Transverse colon (tissue), 4 donors: ENCODE results near the gene CTAGE1. TPM values are rescaled to one million over a fixed set of nuclear protein-coding genes. Genes with fewer than 3 reads are reported as not detected.
"Not testable (repeated sequence)": the region's sequence is repeated elsewhere in the genome, so short reads cannot be mapped to it uniquely, and the experiment has no call there.

Experiments used
- DNase-seq: peaks from one replicate; pipeline ENCODE4 v3.0.0-alpha.2; 2019
- H3K27ac ChIP-seq, 4 donors: fragments of 200-600 bp; sonication (generic); 2 replicates each; pipeline ENCODE4 v1.5.1; 2016 to 2018; ENCODE audit warnings: inconsistent platforms in 4 of 4
- H3K27me3 ChIP-seq: fragments of 200-600 bp; sonication (generic); 2 replicates; pipeline ENCODE4 v1.5.1; 2017; ENCODE audit warnings: inconsistent platforms
- H3K36me3 ChIP-seq, 4 donors: fragments of 200-600 bp; sonication (generic); 2 replicates each; pipeline ENCODE4 v1.5.1; 2017 to 2019; ENCODE audit warnings: inconsistent platforms in 4 of 4
- H3K4me1 ChIP-seq, 4 donors: fragments of 200-600 bp; sonication (generic); 2 replicates each; pipeline ENCODE4 v1.5.1; 2017 to 2020; ENCODE audit warnings: inconsistent platforms in 4 of 4
- H3K4me3 ChIP-seq, 4 donors: fragments of 200-600 bp; sonication (generic); 1 replicate in 1 of 4; 2 replicates in 3 of 4; pipeline versions ENCODE4 v1.5.1 to v1.6.1; 2017 to 2019; ENCODE audit warnings: inconsistent platforms in 4 of 4
- H3K9me3 ChIP-seq, 2 donors: fragments of 200-600 bp; sonication (generic); 2 replicates each; pipeline ENCODE4 v1.5.1; 2017 to 2019; ENCODE audit warnings: inconsistent platforms in 2 of 2
- CTCF ChIP-seq, 5 experiments: fragments of 200-600 bp in 3 of 5; fragments of 450-650 bp in 2 of 5; sonication (generic) in 3 of 5; IDR thresholded peaks; 1 replicate in 2 of 5; 2 replicates in 3 of 5; pipeline ENCODE4 v1.5.1; 2016 to 2017; ENCODE audit warnings: antibody characterized with exemption in 5 of 5, inconsistent platforms in 3 of 5, mild to moderate bottlenecking in 2 of 5, moderate library complexity in 1 of 5
- EP300 ChIP-seq: sonication (generic); formaldehyde crosslinking; IDR thresholded peaks from one replicate; pipeline ENCODE4 v1.6.1; 2017; ENCODE audit warnings: antibody characterized with exemption, low read depth
- POLR2A ChIP-seq: fragments of 450-650 bp; IDR thresholded peaks from one replicate; pipeline ENCODE4 v1.6.1; 2016; ENCODE audit warnings: antibody characterized with exemption, mild to moderate bottlenecking, moderate library complexity
- POLR2AphosphoS5 ChIP-seq, 3 donors: sonication (generic); formaldehyde crosslinking; IDR thresholded peaks; one replicate each; pipeline ENCODE4 v1.6.1; 2016; ENCODE audit warnings: antibody characterized with exemption in 3 of 3
- WGBS, 2 donors: methylation state at CpG; one replicate each; pipeline ENCODE4 v1.1.5; 2018; ENCODE audit warnings: low coverage in 1 of 2; 5-methylcytosine and 5-hydroxymethylcytosine counted together
- in situ Hi-C, 4 donors: fragments of 200-750 bp; cut with MboI; loops; one replicate each; pipeline versions ENCODE4 v1.15.0 to v1.15.1; 2017; ENCODE audit warnings: low sequenced_read_pairs in 3 of 4, low pct_ligation_motif_present in 1 of 4, low pct_unique_long_range_greater_than_20kb in 1 of 4
- intact Hi-C: fragments of 100-400 bp; cut with DNase I; formaldehyde crosslinking; loops from one replicate; pipeline ENCODE4 v1.15.1; 2023; ENCODE audit warnings: low total_unique reads
- total RNA-seq, 4 donors: library from RNA; depleted of rRNA; stranded (reverse); fragments of >200 nt; gene quantifications; one replicate each; pipeline ENCODE4 v1.1.0, GENCODE V29; 2016

The CTAGE1 gene
- total RNA-seq, 4 donors from 2014 or later: not detected

- H3K4me1 ChIP-seq, H3K4me3 ChIP-seq, H3K27me3 ChIP-seq, DNase-seq, H3K36me3 ChIP-seq, intact Hi-C loops, H3K27ac ChIP-seq: not testable (repeated sequence)
- H3K9me3 ChIP-seq: peaks cover 8 to 11% of the 10 kb centered on the region in 2 donors
- in situ Hi-C loops: loop anchor here in 1 of 4 donors (25.0 kb wide), 1 partner anchor 113 kb away; no protein-coding TSS in a partner anchor
These were observed 32.0 kb upstream of the CTAGE1 start for GRCh38 chr18:22449753-22450152.

GRCh38 chr18:22448238-22448637 is 30.5 kb upstream of the CTAGE1 start:
- in situ Hi-C loops (no loop called here), intact Hi-C loops (no loop called here)

GRCh38 chr18:22447792-22448191 is 30.1 kb upstream of the CTAGE1 start:
- Histone ChIP-seq H3K27ac (no peak overlapping the region), H3K4me1 (peaks cover 0 to 10% (median 3%) of the 10 kb centered on the region in 4 donors), H3K36me3 (no peaks in the 10 kb centered on the region), H3K27me3 (no peaks in the 10 kb centered on the region), H3K4me3 (no peak overlapping the region), H3K9me3 (peaks cover 8 to 11% of the 10 kb centered on the region in 2 donors)
- DNase-seq: no peak
- no peak for TF ChIP-seq CTCF (IDR thresholded peaks at IDR 0.05)
- no peak for TF ChIP-seq POLR2A
- no peak for TF ChIP-seq EP300
- no peak for TF ChIP-seq POLR2AphosphoS5 (IDR thresholded peaks at IDR 0.05)
- intact Hi-C loops: no loop called here
- WGBS, 2 donors: 66 to 74% methylated on average over 4 of the region's 4 CpGs
- in situ Hi-C loops: no loop called here

More at GRCh38 chr18:22448238-22448637, 30.5 kb upstream of the CTAGE1 start:
- Histone ChIP-seq H3K27ac (no peak overlapping the region), H3K4me3 (no peak overlapping the region), H3K36me3 (no peaks in the 10 kb centered on the region), H3K27me3 (no peaks in the 10 kb centered on the region), H3K9me3 (peaks cover 8 to 11% of the 10 kb centered on the region in 2 donors), H3K4me1 (peaks cover 0 to 10% (median 3%) of the 10 kb centered on the region in 4 donors)
- TF ChIP-seq POLR2A (no peak), EP300 (no peak), CTCF (IDR thresholded peaks at IDR 0.05) (no peak), POLR2AphosphoS5 (IDR thresholded peaks at IDR 0.05) (no peak)
- DNase-seq: no peak

GRCh38 chr18:22446911-22447310 is 29.2 kb upstream of the CTAGE1 start:
- no peak for DNase-seq
- no peak overlapping the region for H3K27ac ChIP-seq
- no peak for TF ChIP-seq CTCF (IDR thresholded peaks at IDR 0.05)
- no peak for TF ChIP-seq POLR2AphosphoS5 (IDR thresholded peaks at IDR 0.05)
- TF ChIP-seq EP300: no peak
- TF ChIP-seq POLR2A: no peak
- peaks cover 8 to 11% of the 10 kb centered on the region in 2 donors for H3K9me3 ChIP-seq
- WGBS, 2 donors: 58% methylated on average over 4 of the region's 4 CpGs; no CpG with 5 or more reads in 1 of the 2 donors
- in situ Hi-C loops: no loop called here
- H3K4me1 ChIP-seq: peaks cover 0 to 1% (median 0%) of the 10 kb centered on the region in 4 donors
- intact Hi-C loops: no loop called here
- no peaks in the 10 kb centered on the region for H3K36me3 ChIP-seq
- no peaks in the 10 kb centered on the region for H3K27me3 ChIP-seq
- H3K4me3 ChIP-seq: no peak overlapping the region

- in situ Hi-C loops (no loop called here), intact Hi-C loops (no loop called here)
- TF ChIP-seq EP300: no peak
- no peak for TF ChIP-seq CTCF (IDR thresholded peaks at IDR 0.05)
- no peak for TF ChIP-seq POLR2A
- no peak for TF ChIP-seq POLR2AphosphoS5 (IDR thresholded peaks at IDR 0.05)
- Histone ChIP-seq H3K4me3 (no peak overlapping the region), H3K9me3 (peaks cover 8 to 11% of the 10 kb centered on the region in 2 donors), H3K27ac (no peak overlapping the region), H3K36me3 (no peaks in the 10 kb centered on the region), H3K4me1 (no peaks in the 10 kb centered on the region), H3K27me3 (no peaks in the 10 kb centered on the region)
- WGBS, 2 donors: 75 to 86% methylated on average over 6 of the region's 6 CpGs
- no peak for DNase-seq
These were observed 28.6 kb upstream of the CTAGE1 start for GRCh38 chr18:22446325-22446724.
